GM19193 (cell line): ENCODE data around the gene CARMIL1.

Source experiments
- POLR2A ChIP-seq: IDR thresholded peaks from 4 replicates; pipeline ENCODE4 v1.6.1; 2011; ENCODE audit not compliant: insufficient read depth, insufficient read length; ENCODE audit errors: extremely low read depth

The CARMIL1 gene

GRCh38 chr6:25413207-25413905 is 134.2 kb downstream of the CARMIL1 start:
- TF ChIP-seq POLR2A, result no peak

- TF ChIP-seq POLR2A, result no peak
Observed at GRCh38 chr6:25414168-25414567, 135.0 kb downstream of the CARMIL1 start.

- TF ChIP-seq POLR2A, result no peak
Observed at GRCh38 chr6:25414755-25415154, 135.6 kb downstream of the CARMIL1 start.

GRCh38 chr6:25415274-25415673 is 136.1 kb downstream of the CARMIL1 start:
- no peak for TF ChIP-seq POLR2A

- TF ChIP-seq POLR2A, result no peak
Observed at GRCh38 chr6:25415701-25416100, 136.5 kb downstream of the CARMIL1 start.

GRCh38 chr6:25417046-25417605 is 138.0 kb downstream of the CARMIL1 start:
- TF ChIP-seq POLR2A, result no peak

GRCh38 chr6:25418454-25419052 is 139.4 kb downstream of the CARMIL1 start:
- no peak for TF ChIP-seq POLR2A

GRCh38 chr6:25419879-25420278 is 140.7 kb downstream of the CARMIL1 start:
- TF ChIP-seq POLR2A, result no peak

- TF ChIP-seq POLR2A, result no peak
Observed at GRCh38 chr6:25423358-25423757, 144.2 kb downstream of the CARMIL1 start.

GRCh38 chr6:25424303-25424702 is 145.1 kb downstream of the CARMIL1 start:
- TF ChIP-seq POLR2A, result no peak

GRCh38 chr6:25427549-25427948 is 148.4 kb downstream of the CARMIL1 start:
- no peak for TF ChIP-seq POLR2A

- no peak for TF ChIP-seq POLR2A
Observed at GRCh38 chr6:25428758-25429317, 149.7 kb downstream of the CARMIL1 start.

GRCh38 chr6:25431306-25431974 is 152.3 kb downstream of the CARMIL1 start:
- no peak for TF ChIP-seq POLR2A

GRCh38 chr6:25431975-25432307 is 152.8 kb downstream of the CARMIL1 start:
- no peak for TF ChIP-seq POLR2A

- no peak for TF ChIP-seq POLR2A
Observed at GRCh38 chr6:25434921-25435320, 155.7 kb downstream of the CARMIL1 start.
